K562 (cell line): ENCODE results near the gene FERMT1. TPM values are rescaled to one million over a fixed set of nuclear protein-coding genes. Genes with fewer than 3 reads are reported as not detected.

Source experiments
- ATAC-seq: fragments of 200-7000 bp; cut with Tn5 transposase; 3 replicates; pipeline ENCODE4 v1.9.1; 2020; ENCODE audit warnings: moderate library complexity
- BruUV-seq: library from RNA; stranded (reverse); fragments of 400-500 nt; replicated peaks from 2 replicates; lab custom pipeline; 2021; lab: Mats Ljungman, UMichigan
- CTCF ChIA-PET: fragments of 300-600 bp; formaldehyde crosslinking; extraction: SDS; loops from one replicate; lab custom pipeline; 2021; ENCODE audit warnings: low intra/inter-chr PET ratio; lab: Yijun Ruan, JAX
- POLR2A ChIA-PET: fragments of 300-600, 350-650 bp; sonication (Branson Sonifier 250); formaldehyde crosslinking; extraction: SDS; loops from one replicate; lab custom pipeline; 2021; ENCODE audit warnings: antibody characterized with exemption, inconsistent platforms; lab: Yijun Ruan, JAX
- DNase-seq, 4 experiments: peaks; one replicate each; pipeline versions ENCODE4 v3.0.0 to v3.0.0-alpha.2; 2011 to 2018; ENCODE audit warnings: low spot score in 3 of 4, mixed read lengths in 3 of 4; ENCODE audit errors: extremely low read depth in 1 of 4
- FAIRE-seq: peaks from 2 replicates; lab custom pipeline; 2011; peaks lifted over from hg19 to GRCh38; lab: Jason Lieb, UNC
- H2AFZ ChIP-seq: 2 replicates; pipeline ENCODE4 v1.6.0; 2011; ENCODE audit warnings: low read depth, low read length, control low read depth, inconsistent platforms
- H3K27ac ChIP-seq: fragments of 200-600 bp; 3 replicates; pipeline ENCODE4 v1.8.0; 2011; ENCODE audit warnings: low read depth, mild to moderate bottlenecking, control low read depth, inconsistent platforms, low read length, moderate library complexity, mixed read lengths; ENCODE audit errors: extremely low read depth
- H3K27me3 ChIP-seq, 2 experiments: fragments of 300-600 bp in 1 of 2; 2 replicates in 1 of 2; 3 replicates in 1 of 2; pipeline versions ENCODE4 v1.6.0 to v1.8.0; 2011; ENCODE audit warnings: inconsistent platforms in 2 of 2, low read length in 2 of 2, mild to moderate bottlenecking in 1 of 2, mixed read lengths in 1 of 2, moderate library complexity in 1 of 2; ENCODE audit not compliant: control insufficient read depth in 2 of 2, insufficient read depth in 2 of 2
- H3K36me3 ChIP-seq: fragments of 300-600 bp; 3 replicates; pipeline ENCODE4 v1.8.0; 2011; ENCODE audit warnings: mild to moderate bottlenecking, low read length, inconsistent platforms; ENCODE audit not compliant: control insufficient read depth, insufficient read depth
- H3K4me1 ChIP-seq, 2 experiments: fragments of 200-600 bp in 1 of 2; replicated peaks in 1 of 2; 2 replicates in 1 of 2; 3 replicates in 1 of 2; pipeline versions ENCODE4 v1.5.1 to v1.8.0; 2011; ENCODE audit warnings: inconsistent platforms in 2 of 2, low read length in 2 of 2, mild to moderate bottlenecking in 1 of 2, mixed read lengths in 1 of 2, moderate library complexity in 1 of 2; ENCODE audit not compliant: control insufficient read depth in 2 of 2, insufficient read depth in 2 of 2
- H3K4me2 ChIP-seq: 2 replicates; pipeline ENCODE4 v1.6.1; 2011; ENCODE audit warnings: low read length, control low read depth, inconsistent platforms, mixed read lengths; ENCODE audit not compliant: insufficient read depth
- H3K4me3 ChIP-seq: fragments of 200-600 bp; sonication (generic), shearing (Covaris generic); 2 replicates; pipeline ENCODE4 v1.5.1; 2016; ENCODE audit warnings: control low read depth, inconsistent platforms
- H3K79me2 ChIP-seq: fragments of 200-600 bp; 3 replicates; pipeline ENCODE4 v1.8.0; 2011; ENCODE audit warnings: low read length, inconsistent platforms; ENCODE audit not compliant: control insufficient read depth, insufficient read depth
- H3K9ac ChIP-seq, 2 experiments: 2 replicates each; pipeline versions ENCODE4 v1.6.0 to v1.6.1; 2011; ENCODE audit warnings: low read depth in 2 of 2, low read length in 2 of 2, control low read depth in 1 of 2, inconsistent platforms in 1 of 2, mild to moderate bottlenecking in 1 of 2, mixed read lengths in 1 of 2; ENCODE audit not compliant: insufficient read depth in 1 of 2
- H3K9me1 ChIP-seq: one replicate; pipeline ENCODE4 v1.6.0; 2011; ENCODE audit warnings: inconsistent platforms, mild to moderate bottlenecking, low read length, moderate library complexity; ENCODE audit not compliant: control insufficient read depth, insufficient read depth
- H3K9me3 ChIP-seq: replicated peaks from 2 replicates; pipeline ENCODE4 v1.5.1; 2011; ENCODE audit warnings: low read depth, low read length, inconsistent platforms; ENCODE audit not compliant: control insufficient read depth, insufficient read depth
- H4K20me1 ChIP-seq: replicated peaks from 2 replicates; pipeline ENCODE4 v1.6.1; 2011; ENCODE audit warnings: low read length, inconsistent platforms, mixed read lengths; ENCODE audit not compliant: control insufficient read depth, insufficient read depth
- ARID3A ChIP-seq: IDR thresholded peaks from 2 replicates; pipeline ENCODE4 v1.6.1; 2012; ENCODE audit warnings: low read depth, low read length, improper control_type of control experiment, borderline replicate concordance
- CBX2 ChIP-seq: fragments of 200-600 bp; sonication (generic); IDR thresholded peaks from one replicate; pipeline ENCODE4 v1.6.1; 2012; ENCODE audit warnings: mild to moderate bottlenecking, low read length, inconsistent platforms; ENCODE audit not compliant: insufficient read depth, poor library complexity, severe bottlenecking
- CLOCK ChIP-seq: fragments of 250-450 bp; sonication (Bioruptor Pico); IDR thresholded peaks from 2 replicates; pipeline ENCODE4 v1.4.0; 2020; ENCODE audit warnings: mild to moderate bottlenecking, moderate library complexity, borderline replicate concordance
- ELF1 ChIP-seq: fragments of 200-800 bp; sonication (Bioruptor generic); IDR thresholded peaks from 2 replicates; pipeline ENCODE4 v1.6.1; 2016; ENCODE audit warnings: missing genetic modification characterization, missing compliant biosample characterization
- ERF ChIP-seq: fragments of 450-650 bp; formaldehyde crosslinking; IDR thresholded peaks from 2 replicates; pipeline ENCODE4 v1.4.0; 2020; ENCODE audit warnings: mild to moderate bottlenecking, mixed read lengths
- HDAC2 ChIP-seq: fragments of 450-650 bp; IDR thresholded peaks from 2 replicates; pipeline ENCODE4 v1.6.1; 2016; ENCODE audit warnings: mild to moderate bottlenecking
- POLR2AphosphoS5 ChIP-seq: IDR thresholded peaks from 2 replicates; pipeline ENCODE4 v1.6.1; 2011; ENCODE audit warnings: mild to moderate bottlenecking, low read depth, low read length, moderate library complexity; ENCODE audit not compliant: control insufficient read depth, insufficient read depth
- SLC30A9 ChIP-seq: fragments of 250-450 bp; sonication (Bioruptor Pico); IDR thresholded peaks from 2 replicates; pipeline ENCODE4 v1.8.0; 2022; ENCODE audit warnings: mild to moderate bottlenecking, moderate library complexity
- SREBF2 ChIP-seq: sonication (generic); formaldehyde crosslinking; IDR thresholded peaks from 2 replicates; pipeline ENCODE4 v1.4.0; 2020; ENCODE audit warnings: mild to moderate bottlenecking, missing genetic modification reagents
- TBL1XR1 ChIP-seq, 2 experiments: IDR thresholded peaks; 2 replicates each; pipeline ENCODE4 v1.6.1; 2012; ENCODE audit warnings: improper control_type of control experiment in 2 of 2, low read length in 2 of 2, mild to moderate bottlenecking in 1 of 2
- XRCC5 ChIP-seq: fragments of 200-400 bp; formaldehyde crosslinking; IDR thresholded peaks from 2 replicates; pipeline ENCODE4 v1.6.1; 2017; ENCODE audit warnings: low read depth, mild to moderate bottlenecking, low read length
- ZNF134 ChIP-seq: fragments of 250-450 bp; sonication (Bioruptor Pico); conservative IDR thresholded peaks from 2 replicates; pipeline ENCODE4 v1.4.0; 2020
- ZNF212 ChIP-seq: fragments of 450-650 bp; formaldehyde crosslinking; IDR thresholded peaks from 2 replicates; pipeline ENCODE4 v1.4.0; 2020; ENCODE audit warnings: mild to moderate bottlenecking
- ZNF316 ChIP-seq: fragments of 450-650 bp; IDR thresholded peaks from 2 replicates; pipeline ENCODE4 v1.6.1; 2016
- WGBS: fragments of 100-300 bp; shearing (Covaris generic); methylation state at CpG from one replicate; pipeline ENCODE4 v1.1.6; 2016; ENCODE audit warnings: low coverage, mixed read lengths; ENCODE audit not compliant: insufficient coverage; ENCODE audit errors: missing lambda C conversion rate; 5-methylcytosine and 5-hydroxymethylcytosine counted together
- in situ Hi-C: fragments of 300-500 bp; cut with MboI; formaldehyde crosslinking; loops from 4 replicates; pipeline ENCODE4 v1.15.0; 2018; ENCODE audit warnings: inconsistent platforms, mixed read lengths
- intact Hi-C: fragments of 100-400 bp; cut with micrococcal nuclease; formaldehyde crosslinking; loops from 2 replicates; pipeline ENCODE4 v1.14.2; 2022
- polyA plus RNA-seq, 8 experiments: library from polyadenylated mRNA; depleted of rRNA in 4 of 8; stranded (reverse) in 5 of 8; unstranded in 3 of 8; fragments of >200 nt; fragmentation: Nextera tagmentation in 2 of 8; fragmentation: Illumina TruSeq in 1 of 8; extraction: Ambion mirVana in 2 of 8; extraction: Trizol in 1 of 8; gene quantifications; 2 replicates each; pipeline versions ENCODE4 v1.2.1 to v1.2.3, GENCODE V29; 2011 to 2014; ENCODE audit warnings: inconsistent platforms in 1 of 8, missing spikeins in 1 of 8
- total RNA-seq, 7 experiments: library from RNA; depleted of rRNA in 6 of 7; stranded (reverse); fragments of >200 nt in 6 of 7; fragmentation: Illumina TruSeq in 2 of 7; extraction: Trizol in 2 of 7; gene quantifications; 2 replicates each; pipeline versions ENCODE4 v1.2.1 to v1.2.3, GENCODE V29; 2011 to 2021; ENCODE audit warnings: low replicate concordance in 1 of 7
- TF ChIP-seq, protein P1 (sequence below), 3 experiments: fragments of 200-800 bp in 1 of 3; sonication (Bioruptor generic) in 1 of 3; sonication (generic) in 1 of 3; formaldehyde crosslinking in 1 of 3; IDR thresholded peaks; 2 replicates each; pipeline versions ENCODE4 v1.6.1 to v1.8.0; 2016 to 2022; ENCODE audit warnings: mild to moderate bottlenecking in 2 of 3, missing compliant biosample characterization in 2 of 3, missing genetic modification characterization in 2 of 3, missing genetic modification reagents in 1 of 3
- TF ChIP-seq, protein P2 (sequence below): fragments of 250-450 bp; sonication (Bioruptor Pico); IDR thresholded peaks from 2 replicates; pipeline ENCODE4 v1.8.0; 2022; ENCODE audit warnings: moderate library complexity, mild to moderate bottlenecking, inconsistent platforms

The FERMT1 gene
- total and polyA plus RNA-seq, 9 of the 15 experiments (the other 6 are each of a cell fraction or from before 2014, with no cell fraction given) = 0.07 TPM; not detected in 8

DNA sequence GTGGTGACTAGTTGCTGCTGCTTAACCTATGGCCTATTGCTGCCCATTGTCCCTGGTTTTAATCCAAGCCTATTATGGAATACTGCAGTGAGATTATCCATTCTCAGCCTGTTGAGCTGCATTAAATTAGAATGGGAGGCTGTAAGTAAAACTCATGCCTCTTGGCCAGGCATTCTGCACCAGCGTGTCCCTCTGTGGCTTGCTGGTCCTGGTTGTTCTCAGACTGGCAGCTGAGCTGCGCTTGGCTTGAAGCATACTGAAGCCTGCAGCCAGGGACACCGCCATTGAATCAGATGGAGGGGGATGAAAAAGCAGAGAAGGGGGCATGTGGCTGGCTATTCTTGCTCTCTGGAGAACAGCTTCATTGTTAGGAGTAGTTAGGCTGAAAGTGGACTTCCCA lies 84.6 kb downstream of the FERMT1 start:
- in situ Hi-C loops = no loop called here
- 100% methylated on average over 2 of the region's 3 CpGs for WGBS
- Histone ChIP-seq H3K36me3 (peaks cover 71% of the 10 kb centered on the region), H3K27me3 (no peaks in the 10 kb centered on the region)
- TF ChIP-seq ELF1 (tag) (no peak), ZNF316 (no peak), TBL1XR1 (IDR thresholded peaks at IDR 0.05; ENCODE audit: low read length in 2 of 2) (no peak), ARID3A (no peak), CLOCK (no peak), XRCC5 (no peak), ZNF134 (CRISPR knock-in tag) (no peak), ZNF212 (CRISPR knock-in tag) (no peak), CBX2 (no peak), SREBF2 (CRISPR knock-in tag) (no peak), POLR2AphosphoS5 (no peak), ERF (no peak), HDAC2 (no peak), SLC30A9 (CRISPR knock-in tag) (no peak)
- TF ChIP-seq, protein P1, sequence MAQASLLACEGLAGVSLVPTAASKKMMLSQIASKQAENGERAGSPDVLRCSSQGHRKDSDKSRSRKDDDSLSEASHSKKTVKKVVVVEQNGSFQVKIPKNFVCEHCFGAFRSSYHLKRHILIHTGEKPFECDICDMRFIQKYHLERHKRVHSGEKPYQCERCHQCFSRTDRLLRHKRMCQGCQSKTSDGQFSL (CRISPR knock-in tag; IDR thresholded peaks at IDR 0.05) = no peak
- TF ChIP-seq, protein P1 (tag; IDR thresholded peaks at IDR 0.05) = no peak
- TF ChIP-seq, protein P2, sequence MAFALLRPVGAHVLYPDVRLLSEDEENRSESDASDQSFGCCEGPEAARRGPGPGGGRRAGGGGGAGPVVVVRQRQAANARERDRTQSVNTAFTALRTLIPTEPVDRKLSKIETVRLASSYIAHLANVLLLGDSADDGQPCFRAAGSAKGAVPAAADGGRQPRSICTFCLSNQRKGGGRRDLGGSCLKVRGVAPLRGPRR (CRISPR knock-in tag) = no peak
- TF ChIP-seq, all 486 proteins: peak for 0
- Histone ChIP-seq H3K4me2 (no peak overlapping the region), H4K20me1 (no peaks in the 10 kb centered on the region), H3K9me3 (no peaks in the 10 kb centered on the region), H3K27ac (no peak overlapping the region), H3K9ac (no peak overlapping the region), H3K79me2 (peaks cover 2% of the 10 kb centered on the region; the same call in 2 of the 3 replicates), H2AFZ (no peak overlapping the region), H3K9me1 (no peaks in the 10 kb centered on the region), H3K4me1 (peaks cover 13 to 18% of the 10 kb centered on the region in 2 experiments), H3K4me3 (no peak overlapping the region)
- ATAC-seq = no peak
- DNase-seq = no peak
- FAIRE-seq = no peak
- BruUV-seq = no TSS peak
- POLR2A ChIA-PET = interaction anchor here (0.7 to 1.8 kb wide), 2 partner anchors 10 to 22 kb away, joined by 4 to 6 read pairs; no protein-coding TSS in a partner anchor
- intact Hi-C loops = no loop called here
- CTCF ChIA-PET = no interaction called here
